Measurements from ENCODE around the gene CTNNBIP1.

The CTNNBIP1 gene

DNA sequence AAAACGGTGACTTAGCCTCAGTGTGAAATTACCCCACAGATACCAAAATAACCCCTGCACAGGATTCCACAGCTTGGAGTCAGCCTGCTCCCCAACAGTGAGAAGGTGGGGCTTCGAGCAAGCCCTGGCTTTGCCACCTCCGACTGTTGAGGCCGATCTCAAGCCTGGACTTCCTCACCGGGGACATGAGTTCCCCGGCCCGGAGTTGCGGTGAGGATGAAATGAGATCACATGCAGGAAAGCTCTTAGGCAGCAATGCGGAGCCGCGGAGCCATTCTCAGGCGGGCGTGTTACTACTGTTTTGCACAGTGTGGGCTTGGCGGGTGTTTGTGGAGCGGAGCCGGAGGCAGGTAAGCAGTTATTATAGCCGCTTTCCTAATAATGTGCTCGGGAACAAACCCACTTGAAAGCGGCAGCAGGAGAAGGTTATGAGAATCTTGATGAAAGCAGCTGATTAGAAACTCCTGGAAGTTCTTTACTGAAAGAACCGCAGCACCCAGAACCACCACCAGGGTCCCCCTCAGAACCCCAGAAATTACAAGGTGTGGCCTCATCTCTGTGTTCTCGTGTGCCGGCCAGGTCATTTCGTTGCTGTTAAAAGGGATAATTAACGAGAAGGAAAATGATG is 82.4 kb downstream of the CTNNBIP1 start:
- H3K4me1 ChIP-seq (ENCODE audit: control insufficient read depth, insufficient read depth, low read length) = peaks cover 14% of the 10 kb centered on the region; the same call in 1 of the 2 replicates

DNA sequence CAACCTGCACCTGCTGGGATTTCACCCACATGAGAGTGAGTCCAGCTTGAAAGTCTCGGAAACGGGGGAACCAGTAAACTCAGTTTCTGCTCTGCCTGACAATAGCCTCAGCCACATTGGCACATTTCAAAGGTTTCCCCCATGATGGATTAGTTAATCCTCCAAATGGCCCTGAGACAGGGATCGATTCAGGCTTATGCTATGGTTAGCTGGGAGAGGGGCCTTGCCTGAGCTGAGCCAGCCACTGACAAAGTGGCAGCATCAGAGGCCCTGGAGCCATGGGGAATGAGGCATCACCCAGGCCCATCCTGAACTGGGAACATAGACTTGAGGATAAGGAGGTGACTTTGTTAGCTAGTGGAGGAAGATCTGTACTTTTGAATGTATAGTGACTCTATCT is 83.5 kb downstream of the CTNNBIP1 start:
- no peaks in the 10 kb centered on the region for H3K36me3 ChIP-seq (ENCODE audit: control insufficient read depth, insufficient read depth, low read length)
- peaks cover 24% of the 10 kb centered on the region for H3K4me1 ChIP-seq (ENCODE audit: control insufficient read depth, insufficient read depth, low read length)
- H3K27ac ChIP-seq (ENCODE audit: low read depth, low read length) = no peak overlapping the region
- no peak overlapping the region for H3K9ac ChIP-seq (ENCODE audit: low read depth, low read length)
- H3K4me3 ChIP-seq (ENCODE audit: low read depth, low read length) = no peak overlapping the region
- peaks cover 29% of the 10 kb centered on the region for H3K27me3 ChIP-seq (ENCODE audit: control insufficient read depth, insufficient read depth, low read length)
- H3K9me3 ChIP-seq (ENCODE audit: control insufficient read depth, insufficient read depth, low read length) = no peaks in the 10 kb centered on the region

More for the DNA sequence above, 82.4 kb downstream of the CTNNBIP1 start:
- H3K27me3 ChIP-seq (ENCODE audit: control insufficient read depth, insufficient read depth, low read length) = peaks cover 24% of the 10 kb centered on the region
- no peaks in the 10 kb centered on the region for H3K36me3 ChIP-seq (ENCODE audit: control insufficient read depth, insufficient read depth, low read length)
- H3K9me3 ChIP-seq (ENCODE audit: control insufficient read depth, insufficient read depth, low read length) = no peaks in the 10 kb centered on the region
- no peak overlapping the region for H3K27ac ChIP-seq (ENCODE audit: low read depth, low read length)
- H3K9ac ChIP-seq (ENCODE audit: low read depth, low read length) = no peak overlapping the region
- no peak overlapping the region for H3K4me3 ChIP-seq (ENCODE audit: low read depth, low read length)

GRCh38 chr1:9826087-9826486 is 84.0 kb downstream of the CTNNBIP1 start:
- H3K36me3 ChIP-seq (ENCODE audit: control insufficient read depth, insufficient read depth, low read length) = no peaks in the 10 kb centered on the region
- peaks cover 29% of the 10 kb centered on the region for H3K27me3 ChIP-seq (ENCODE audit: control insufficient read depth, insufficient read depth, low read length)
- no peak overlapping the region for H3K9ac ChIP-seq (ENCODE audit: low read depth, low read length)
- H3K9me3 ChIP-seq (ENCODE audit: control insufficient read depth, insufficient read depth, low read length) = no peaks in the 10 kb centered on the region
- no peak overlapping the region for H3K4me3 ChIP-seq (ENCODE audit: low read depth, low read length)
- H3K27ac ChIP-seq (ENCODE audit: low read depth, low read length) = peak overlapping the region; percentile 21
- H3K4me1 ChIP-seq (ENCODE audit: control insufficient read depth, insufficient read depth, low read length) = peaks cover 24% of the 10 kb centered on the region

DNA sequence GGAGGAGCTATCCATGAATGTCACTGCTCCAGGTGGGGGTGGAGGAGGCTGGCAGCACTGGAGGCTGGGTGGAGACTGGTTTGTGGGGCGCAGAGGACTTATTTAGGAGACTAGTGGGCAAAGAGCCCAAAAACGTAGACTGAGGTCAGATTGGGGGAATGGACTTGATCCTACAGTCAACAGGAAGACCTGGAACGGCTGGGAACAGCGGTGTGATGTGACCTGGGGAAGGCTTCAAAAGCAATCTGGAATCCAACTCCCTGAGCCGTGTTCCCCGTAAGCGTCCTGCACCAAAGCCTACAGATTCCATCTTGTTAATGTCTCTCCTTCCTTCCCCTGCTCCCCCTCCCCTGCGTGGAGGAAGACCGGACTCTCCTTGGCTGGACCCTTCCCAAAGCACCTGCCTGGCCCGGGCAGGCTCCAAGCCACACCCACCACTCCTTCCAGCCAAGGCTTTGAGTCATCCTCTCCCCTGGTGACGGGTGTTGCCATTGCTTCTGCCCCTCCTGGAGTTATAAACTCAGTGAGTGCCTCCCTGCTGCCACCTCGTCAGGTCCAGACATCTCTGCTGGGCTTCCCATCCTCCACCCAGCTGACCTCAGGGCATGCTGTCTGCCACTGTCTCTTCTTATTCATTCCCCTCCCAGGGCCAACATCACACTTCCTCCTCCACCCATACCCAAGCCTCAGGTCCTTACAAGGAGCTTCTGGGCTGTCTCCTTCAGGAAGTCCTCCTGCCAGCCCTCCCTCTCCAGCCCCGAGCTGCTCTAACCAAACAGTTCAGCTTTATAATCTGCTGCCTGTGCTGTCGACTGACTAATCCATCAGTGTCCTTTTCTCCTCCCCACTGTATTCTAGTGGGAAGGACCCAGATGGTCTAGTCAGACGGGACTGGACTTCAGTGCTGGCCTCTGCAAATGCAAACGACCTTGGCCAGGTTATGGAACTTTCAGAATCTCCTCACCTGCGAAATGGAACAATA is 84.7 kb downstream of the CTNNBIP1 start:
- Histone ChIP-seq H3K27ac (ENCODE audit: low read depth, low read length) (peak overlapping the region; percentile 21), H3K36me3 (ENCODE audit: control insufficient read depth, insufficient read depth, low read length) (no peaks in the 10 kb centered on the region), H3K27me3 (ENCODE audit: control insufficient read depth, insufficient read depth, low read length) (peaks cover 29% of the 10 kb centered on the region), H3K4me1 (ENCODE audit: control insufficient read depth, insufficient read depth, low read length) (peaks cover 24% of the 10 kb centered on the region), H3K9ac (ENCODE audit: low read depth, low read length) (no peak overlapping the region), H3K9me3 (ENCODE audit: control insufficient read depth, insufficient read depth, low read length) (no peaks in the 10 kb centered on the region), H3K4me3 (ENCODE audit: low read depth, low read length) (peak overlapping the region; percentile 71; the same call in 1 of the 2 replicates)

- Histone ChIP-seq H3K4me3 (ENCODE audit: low read depth, low read length) (peak overlapping the region; percentile 71), H3K27ac (ENCODE audit: low read depth, low read length) (no peak overlapping the region), H3K36me3 (ENCODE audit: control insufficient read depth, insufficient read depth, low read length) (no peaks in the 10 kb centered on the region), H3K9ac (ENCODE audit: low read depth, low read length) (no peak overlapping the region), H3K4me1 (ENCODE audit: control insufficient read depth, insufficient read depth, low read length) (peaks cover 24% of the 10 kb centered on the region), H3K9me3 (ENCODE audit: control insufficient read depth, insufficient read depth, low read length) (no peaks in the 10 kb centered on the region), H3K27me3 (ENCODE audit: control insufficient read depth, insufficient read depth, low read length) (peaks cover 29% of the 10 kb centered on the region)
Observed at GRCh38 chr1:9824702-9825089, 85.4 kb downstream of the CTNNBIP1 start.

- Histone ChIP-seq H3K9me3 (ENCODE audit: control insufficient read depth, insufficient read depth, low read length) (no peaks in the 10 kb centered on the region), H3K9ac (ENCODE audit: low read depth, low read length) (peak within 1 kb of the TSS; percentile 72), H3K27me3 (ENCODE audit: control insufficient read depth, insufficient read depth, low read length) (peaks cover 29% of the 10 kb centered on the region), H3K27ac (ENCODE audit: low read depth, low read length) (peak within 1 kb of the TSS; percentile 87), H3K36me3 (ENCODE audit: control insufficient read depth, insufficient read depth, low read length) (no peaks in the 10 kb centered on the region), H3K4me1 (ENCODE audit: control insufficient read depth, insufficient read depth, low read length) (peaks cover 24% of the 10 kb centered on the region), H3K4me3 (ENCODE audit: low read depth, low read length) (peak within 1 kb of the TSS; percentile 92)
Observed at GRCh38 chr1:9823943-9824701, 85.9 kb downstream of the CTNNBIP1 start, which contains the start of gene CLSTN1. Gene CLSTN1 (minus strand): TSS chr1:9823965. CDS start chr1:9823733, 232 bp downstream.

- Histone ChIP-seq H3K9me3 (ENCODE audit: control insufficient read depth, insufficient read depth, low read length) (no peaks in the 10 kb centered on the region), H3K4me3 (ENCODE audit: low read depth, low read length) (peak overlapping the region; percentile 92), H3K27ac (ENCODE audit: low read depth, low read length) (peak overlapping the region; percentile 87), H3K4me1 (ENCODE audit: control insufficient read depth, insufficient read depth, low read length) (peaks cover 24% of the 10 kb centered on the region), H3K36me3 (ENCODE audit: control insufficient read depth, insufficient read depth, low read length) (no peaks in the 10 kb centered on the region), H3K27me3 (ENCODE audit: control insufficient read depth, insufficient read depth, low read length) (peaks cover 29% of the 10 kb centered on the region), H3K9ac (ENCODE audit: low read depth, low read length) (peak overlapping the region; percentile 72; the same call in 1 of the 2 replicates)
Observed at GRCh38 chr1:9823693-9823942, 86.5 kb downstream of the CTNNBIP1 start.

- Histone ChIP-seq H3K9ac (ENCODE audit: low read depth, low read length) (peak overlapping the region; percentile 72), H3K27ac (ENCODE audit: low read depth, low read length) (peak overlapping the region; percentile 87), H3K4me3 (ENCODE audit: low read depth, low read length) (peak overlapping the region; percentile 92), H3K9me3 (ENCODE audit: control insufficient read depth, insufficient read depth, low read length) (no peaks in the 10 kb centered on the region), H3K4me1 (ENCODE audit: control insufficient read depth, insufficient read depth, low read length) (peaks cover 24% of the 10 kb centered on the region), H3K36me3 (ENCODE audit: control insufficient read depth, insufficient read depth, low read length) (no peaks in the 10 kb centered on the region), H3K27me3 (ENCODE audit: control insufficient read depth, insufficient read depth, low read length) (peaks cover 29% of the 10 kb centered on the region)
Observed at GRCh38 chr1:9822897-9823692, 87.0 kb downstream of the CTNNBIP1 start.

DNA sequence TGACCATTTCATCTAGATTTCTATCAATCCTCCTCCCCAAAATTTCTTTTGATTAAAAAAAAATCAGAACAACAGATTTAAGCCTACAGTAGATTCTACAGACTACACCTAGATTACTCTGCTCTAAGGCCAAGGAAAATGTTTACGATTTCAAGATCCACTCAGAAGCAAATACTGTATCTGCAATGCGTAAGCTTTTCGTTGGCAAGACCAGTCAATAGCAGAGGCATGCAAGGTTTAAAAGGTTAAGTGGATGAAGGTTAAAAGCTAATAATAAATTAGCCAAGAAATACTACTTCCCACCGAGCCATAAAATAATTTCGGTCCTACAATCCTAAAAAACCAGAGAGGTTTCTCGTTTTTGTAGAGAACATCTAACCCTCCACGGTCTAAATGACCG is 87.6 kb downstream of the CTNNBIP1 start:
- Histone ChIP-seq H3K36me3 (ENCODE audit: control insufficient read depth, insufficient read depth, low read length) (no peaks in the 10 kb centered on the region), H3K9me3 (ENCODE audit: control insufficient read depth, insufficient read depth, low read length) (no peaks in the 10 kb centered on the region), H3K27ac (ENCODE audit: low read depth, low read length) (no peak overlapping the region), H3K27me3 (ENCODE audit: control insufficient read depth, insufficient read depth, low read length) (peaks cover 29% of the 10 kb centered on the region), H3K4me1 (ENCODE audit: control insufficient read depth, insufficient read depth, low read length) (peaks cover 24% of the 10 kb centered on the region), H3K9ac (ENCODE audit: low read depth, low read length) (peak overlapping the region; percentile 72), H3K4me3 (ENCODE audit: low read depth, low read length) (peak overlapping the region; percentile 92)

GRCh38 chr1:9821710-9822109 is 88.4 kb downstream of the CTNNBIP1 start:
- Histone ChIP-seq H3K4me1 (ENCODE audit: control insufficient read depth, insufficient read depth, low read length) (peaks cover 27% of the 10 kb centered on the region), H3K4me3 (ENCODE audit: low read depth, low read length) (peak overlapping the region; percentile 92), H3K9me3 (ENCODE audit: control insufficient read depth, insufficient read depth, low read length) (no peaks in the 10 kb centered on the region), H3K27me3 (ENCODE audit: control insufficient read depth, insufficient read depth, low read length) (peaks cover 29% of the 10 kb centered on the region), H3K36me3 (ENCODE audit: control insufficient read depth, insufficient read depth, low read length) (no peaks in the 10 kb centered on the region), H3K9ac (ENCODE audit: low read depth, low read length) (no peak overlapping the region), H3K27ac (ENCODE audit: low read depth, low read length) (no peak overlapping the region)

Data from HUES48 (cell line).